ENCODE measurements around the gene KIFC1. TPM values are rescaled to one million over a fixed set of nuclear protein-coding genes. Genes with fewer than 3 reads are reported as not detected.
"Not testable (repeated sequence)": the region's sequence is repeated elsewhere in the genome, so short reads cannot be mapped to it uniquely, and the experiment has no call there.

KIFC1 gene
- total RNA-seq, 1 donor from 2014 or later, result 93.9 TPM

DNA sequence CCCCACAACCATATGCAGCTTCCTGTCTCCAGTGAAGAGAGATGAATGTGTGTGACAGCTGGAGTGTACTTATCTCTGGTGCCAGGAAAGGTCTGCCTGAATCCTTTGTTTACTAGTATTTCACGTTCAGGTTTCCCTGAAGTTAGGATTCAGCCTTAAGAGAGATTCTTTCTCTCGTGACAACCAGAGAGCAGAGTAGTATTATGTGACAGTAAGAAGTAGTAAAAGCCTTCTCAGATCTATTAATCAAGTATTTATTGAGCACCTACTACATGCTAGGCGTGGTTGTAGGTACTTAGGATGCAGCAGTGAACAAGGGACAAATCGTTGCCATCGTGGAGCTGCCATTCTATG is 949 bp downstream of the KIFC1 start:
- peaks cover 38% of the 10 kb centered on the region for H3K4me1 Mint-ChIP-seq
- peak overlapping the region; percentile 99 for H3K4me3 Mint-ChIP-seq
- H3K9me3 Mint-ChIP-seq, result no peaks in the 10 kb centered on the region
- peaks cover 23% of the 10 kb centered on the region for H3K4me1 ChIP-seq
- TF ChIP-seq EZH2 (IDR thresholded peaks at IDR 0.05) (no peak), EZH2phosphoT487 (IDR thresholded peaks at IDR 0.05) (no peak)
- TF ChIP-seq, protein P1, sequence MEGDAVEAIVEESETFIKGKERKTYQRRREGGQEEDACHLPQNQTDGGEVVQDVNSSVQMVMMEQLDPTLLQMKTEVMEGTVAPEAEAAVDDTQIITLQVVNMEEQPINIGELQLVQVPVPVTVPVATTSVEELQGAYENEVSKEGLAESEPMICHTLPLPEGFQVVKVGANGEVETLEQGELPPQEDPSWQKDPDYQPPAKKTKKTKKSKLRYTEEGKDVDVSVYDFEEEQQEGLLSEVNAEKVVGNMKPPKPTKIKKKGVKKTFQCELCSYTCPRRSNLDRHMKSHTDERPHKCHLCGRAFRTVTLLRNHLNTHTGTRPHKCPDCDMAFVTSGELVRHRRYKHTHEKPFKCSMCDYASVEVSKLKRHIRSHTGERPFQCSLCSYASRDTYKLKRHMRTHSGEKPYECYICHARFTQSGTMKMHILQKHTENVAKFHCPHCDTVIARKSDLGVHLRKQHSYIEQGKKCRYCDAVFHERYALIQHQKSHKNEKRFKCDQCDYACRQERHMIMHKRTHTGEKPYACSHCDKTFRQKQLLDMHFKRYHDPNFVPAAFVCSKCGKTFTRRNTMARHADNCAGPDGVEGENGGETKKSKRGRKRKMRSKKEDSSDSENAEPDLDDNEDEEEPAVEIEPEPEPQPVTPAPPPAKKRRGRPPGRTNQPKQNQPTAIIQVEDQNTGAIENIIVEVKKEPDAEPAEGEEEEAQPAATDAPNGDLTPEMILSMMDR (IDR thresholded peaks at IDR 0.05), result no peak
- H3K27me3 Mint-ChIP-seq (ENCODE audit: insufficient read depth, low read depth), result peaks cover 5% of the 10 kb centered on the region
- H4K20me1 ChIP-seq (ENCODE audit: low read depth), result peaks cover 50% of the 10 kb centered on the region
- peaks cover 13% of the 10 kb centered on the region for H3F3A ChIP-seq (ENCODE audit: low read depth)
- H3K36me3 ChIP-seq, result no peaks in the 10 kb centered on the region
- no peak overlapping the region for H2AFZ ChIP-seq (replicated peaks)
- H3K9ac ChIP-seq, result peak overlapping the region; percentile 64
- peak overlapping the region; percentile 90 for H3K4me2 ChIP-seq
- peaks cover 18% of the 10 kb centered on the region for H3K36me3 Mint-ChIP-seq
- H3K4me3 ChIP-seq, result peak overlapping the region; percentile 73
- DNase-seq (ENCODE audit: low spot score), result no peak
- no peaks in the 10 kb centered on the region for H3K9me3 ChIP-seq (ENCODE audit: low read depth)
- H3K27me3 ChIP-seq, result no peaks in the 10 kb centered on the region
- peaks cover 58% of the 10 kb centered on the region for H3K79me2 ChIP-seq (ENCODE audit: low read depth)
- no peak overlapping the region for H3K27ac ChIP-seq
- H3K27ac Mint-ChIP-seq, result peak overlapping the region; percentile 91

DNA sequence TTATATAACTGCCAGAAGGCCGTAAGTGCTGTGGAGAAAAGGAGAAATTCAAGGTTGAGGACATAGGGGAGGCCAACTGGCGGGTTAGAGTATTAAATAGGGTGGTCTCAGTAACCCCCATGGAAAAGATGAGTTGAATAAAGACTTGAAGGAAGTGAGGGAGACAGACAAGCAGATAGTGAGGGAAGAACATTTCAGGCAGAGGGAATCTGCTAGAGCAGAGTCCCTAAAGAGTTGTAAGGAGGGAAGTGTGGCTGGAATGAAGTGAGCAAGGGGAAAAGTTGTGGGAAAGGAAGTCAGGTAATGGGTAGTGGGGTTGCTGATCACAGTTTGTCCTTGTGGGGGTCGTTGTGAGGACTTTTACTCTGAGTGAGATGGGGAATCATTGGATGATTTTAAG is 1.4 kb downstream of the KIFC1 start:
- H3K9ac ChIP-seq, result peak overlapping the region; percentile 64
- Mint-ChIP-seq H3K4me1 (peaks cover 38% of the 10 kb centered on the region), H3K27ac (peak overlapping the region; percentile 2), H3K9me3 (no peaks in the 10 kb centered on the region), H3K27me3 (ENCODE audit: insufficient read depth, low read depth) (peaks cover 5% of the 10 kb centered on the region), H3K4me3 (peak overlapping the region; percentile 99), H3K36me3 (peaks cover 21% of the 10 kb centered on the region)
- peak overlapping the region; percentile 90 for H3K4me2 ChIP-seq
- no peaks in the 10 kb centered on the region for H3K9me3 ChIP-seq (ENCODE audit: low read depth)
- H3F3A ChIP-seq (ENCODE audit: low read depth), result peaks cover 13% of the 10 kb centered on the region
- peak overlapping the region; percentile 73 for H3K4me3 ChIP-seq
- H3K4me1 ChIP-seq, result peaks cover 23% of the 10 kb centered on the region
- H3K27me3 ChIP-seq, result no peaks in the 10 kb centered on the region
- H2AFZ ChIP-seq (replicated peaks), result no peak overlapping the region
- DNase-seq (ENCODE audit: low spot score), result no peak
- TF ChIP-seq, protein P1 (IDR thresholded peaks at IDR 0.05), result no peak
- TF ChIP-seq EZH2phosphoT487 (IDR thresholded peaks at IDR 0.05) (no peak), EZH2 (IDR thresholded peaks at IDR 0.05) (no peak)
- peaks cover 62% of the 10 kb centered on the region for H3K79me2 ChIP-seq (ENCODE audit: low read depth)
- peaks cover 54% of the 10 kb centered on the region for H4K20me1 ChIP-seq (ENCODE audit: low read depth)
- no peak overlapping the region for H3K27ac ChIP-seq
- H3K36me3 ChIP-seq, result no peaks in the 10 kb centered on the region

DNA sequence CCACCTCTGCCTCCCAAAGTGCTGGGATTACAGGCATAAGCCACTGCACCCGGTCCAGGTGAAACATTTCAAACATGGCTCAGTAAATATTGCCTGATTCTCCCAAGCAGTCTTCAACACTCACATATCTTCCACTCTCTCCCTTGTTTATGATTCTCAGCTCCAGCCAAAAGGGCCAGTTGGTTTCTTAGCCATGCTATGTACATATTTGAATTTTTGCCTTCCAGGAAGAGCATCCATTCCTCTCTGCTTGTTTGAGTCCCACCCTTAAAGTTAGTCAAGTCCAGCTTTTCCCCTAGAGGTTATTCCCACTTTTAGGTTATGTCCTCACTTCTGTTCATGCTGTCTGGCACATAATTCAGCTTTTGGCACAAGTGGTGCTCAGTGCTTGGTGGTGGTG is 5.9 kb downstream of the KIFC1 start:
- Mint-ChIP-seq H3K27ac (no peak overlapping the region), H3K9me3 (no peaks in the 10 kb centered on the region), H3K36me3 (peaks cover 31% of the 10 kb centered on the region), H3K4me3 (no peak overlapping the region), H3K4me1 (peaks cover 28% of the 10 kb centered on the region), H3K27me3 (ENCODE audit: insufficient read depth, low read depth) (peaks cover 3% of the 10 kb centered on the region)
- Histone ChIP-seq H3K27me3 (no peaks in the 10 kb centered on the region), H4K20me1 (ENCODE audit: low read depth) (peaks cover 63% of the 10 kb centered on the region), H3K9ac (no peak overlapping the region), H3K4me2 (no peak overlapping the region), H3K4me1 (peaks cover 18% of the 10 kb centered on the region), H3K36me3 (peaks cover 10% of the 10 kb centered on the region), H2AFZ (replicated peaks) (no peak overlapping the region), H3F3A (ENCODE audit: low read depth) (no peaks in the 10 kb centered on the region), H3K9me3 (ENCODE audit: low read depth) (no peaks in the 10 kb centered on the region), H3K27ac (no peak overlapping the region), H3K79me2 (ENCODE audit: low read depth) (peaks cover 98% of the 10 kb centered on the region), H3K4me3 (no peak overlapping the region)
- TF ChIP-seq, protein P1 (IDR thresholded peaks at IDR 0.05), result no peak
- TF ChIP-seq EZH2phosphoT487 (IDR thresholded peaks at IDR 0.05), result no peak
- DNase-seq (ENCODE audit: low spot score), result no peak

DNA sequence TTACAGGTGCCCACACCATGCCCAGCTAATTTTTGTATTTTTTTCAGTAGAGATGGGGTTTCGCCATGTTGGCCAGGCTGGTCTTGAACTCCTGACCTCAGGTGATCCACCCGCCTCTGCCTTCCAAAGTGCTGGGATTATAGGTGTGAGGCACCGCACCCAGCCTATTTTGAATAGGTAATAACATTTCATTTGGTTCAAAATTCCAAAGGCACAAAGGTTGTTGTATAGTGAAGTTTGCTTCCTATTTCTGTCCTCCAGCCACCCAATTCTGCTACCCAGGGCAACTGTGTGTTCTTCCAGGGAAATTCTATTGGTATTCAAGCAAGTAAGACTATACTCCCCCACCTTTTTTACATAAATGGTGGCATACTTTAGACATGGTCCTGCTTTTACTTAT is 7.0 kb downstream of the KIFC1 start:
- not testable (repeated sequence) for H3K9ac ChIP-seq; DNase-seq (ENCODE audit: low spot score); H3K27me3 ChIP-seq; H3K9me3 ChIP-seq (ENCODE audit: low read depth); H3K4me2 ChIP-seq; H3K27ac ChIP-seq; H3F3A ChIP-seq (ENCODE audit: low read depth); H3K27me3 Mint-ChIP-seq (ENCODE audit: insufficient read depth, low read depth); H3K4me3 Mint-ChIP-seq; H3K27ac Mint-ChIP-seq; H3K4me3 ChIP-seq; H2AFZ ChIP-seq (replicated peaks); H3K9me3 Mint-ChIP-seq
- Histone ChIP-seq H3K36me3 (peaks cover 10% of the 10 kb centered on the region), H3K4me1 (peaks cover 13% of the 10 kb centered on the region), H3K79me2 (ENCODE audit: low read depth) (peaks cover 90% of the 10 kb centered on the region), H4K20me1 (ENCODE audit: low read depth) (peaks cover 53% of the 10 kb centered on the region)
- Mint-ChIP-seq H3K4me1 (peaks cover 21% of the 10 kb centered on the region), H3K36me3 (peaks cover 37% of the 10 kb centered on the region)

DNA sequence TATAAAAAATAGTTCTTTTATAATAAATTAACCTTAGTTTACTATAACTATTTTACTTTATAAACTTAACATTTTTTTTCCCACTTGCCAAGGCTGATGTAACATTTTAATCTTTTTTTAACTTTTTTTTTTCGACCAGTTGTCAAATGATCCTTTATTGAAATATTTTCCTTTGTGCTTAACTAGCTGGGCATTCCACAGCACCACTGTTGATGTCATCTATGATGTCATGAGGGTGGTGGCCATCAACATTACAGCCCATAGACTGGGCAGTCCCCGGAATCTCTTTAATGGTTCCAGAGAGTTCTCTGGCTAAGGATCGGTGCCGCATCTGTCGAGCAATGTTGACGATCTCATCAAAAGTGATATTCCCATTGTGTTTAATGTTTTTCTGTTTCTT is 8.3 kb downstream of the KIFC1 start:
- Mint-ChIP-seq H3K4me1 (peaks cover 11% of the 10 kb centered on the region), H3K36me3 (peaks cover 38% of the 10 kb centered on the region)
- H3K4me3 Mint-ChIP-seq; H3K9ac ChIP-seq; H3K27me3 Mint-ChIP-seq (ENCODE audit: insufficient read depth, low read depth); H3K27me3 ChIP-seq; H2AFZ ChIP-seq (replicated peaks); H3K27ac Mint-ChIP-seq; H3K27ac ChIP-seq; H3K4me3 ChIP-seq; H3F3A ChIP-seq (ENCODE audit: low read depth); H3K9me3 Mint-ChIP-seq; DNase-seq (ENCODE audit: low spot score); H3K9me3 ChIP-seq (ENCODE audit: low read depth); H3K4me2 ChIP-seq; H3K4me1 ChIP-seq: not testable (repeated sequence)
- Histone ChIP-seq H3K36me3 (peaks cover 10% of the 10 kb centered on the region), H4K20me1 (ENCODE audit: low read depth) (peaks cover 41% of the 10 kb centered on the region), H3K79me2 (ENCODE audit: low read depth) (peaks cover 78% of the 10 kb centered on the region)
